Lung (tissue), 12 donors: ENCODE data around the gene KCNAB3. TPM values are rescaled to one million over a fixed set of nuclear protein-coding genes. Genes with fewer than 3 reads are reported as not detected.

Experiments used
- ATAC-seq: fragments of 200-7000 bp; cut with Tn5 transposase; one replicate; pipeline ENCODE4 v1.9.1; 2020; ENCODE audit warnings: moderate number of reproducible peaks; ENCODE audit not compliant: insufficient read depth, low FRiP score
- DNase-seq, 3 donors: peaks; one replicate each; pipeline ENCODE4 v3.0.0-alpha.2; 2013 to 2017
- H3K27ac ChIP-seq, 2 donors: one replicate each; pipeline ENCODE4 v1.5.1; 2013; ENCODE audit warnings: mild to moderate bottlenecking in 2 of 2, moderate library complexity in 2 of 2, control low read depth in 1 of 2, inconsistent platforms in 1 of 2, low read depth in 1 of 2, low read length in 1 of 2
- H3K27me3 ChIP-seq, 3 donors: one replicate each; pipeline ENCODE4 v1.5.1; 2013; ENCODE audit warnings: low read length in 2 of 3; ENCODE audit not compliant: control insufficient read depth in 3 of 3, insufficient read depth in 3 of 3
- H3K36me3 ChIP-seq, 4 donors: one replicate each; pipeline ENCODE4 v1.5.1; 2013; ENCODE audit warnings: low read length in 4 of 4, mild to moderate bottlenecking in 1 of 4, moderate library complexity in 1 of 4; ENCODE audit not compliant: control insufficient read depth in 4 of 4, insufficient read depth in 4 of 4
- H3K4me1 ChIP-seq, 5 donors: one replicate each; pipeline ENCODE4 v1.5.1; 2013; ENCODE audit warnings: low read length in 5 of 5, mild to moderate bottlenecking in 2 of 5, moderate library complexity in 1 of 5; ENCODE audit not compliant: control insufficient read depth in 5 of 5, insufficient read depth in 5 of 5
- H3K4me3 ChIP-seq: one replicate; pipeline ENCODE4 v1.5.1; 2013; ENCODE audit warnings: mild to moderate bottlenecking, control low read depth, moderate library complexity
- H3K9ac ChIP-seq, 2 donors: one replicate each; pipeline ENCODE4 v1.5.1; 2013; ENCODE audit warnings: low read length in 2 of 2, control low read depth in 1 of 2; ENCODE audit not compliant: insufficient read depth in 1 of 2
- H3K9me3 ChIP-seq, 4 donors: one replicate each; pipeline ENCODE4 v1.5.1; 2013; ENCODE audit warnings: low read length in 3 of 4, mild to moderate bottlenecking in 1 of 4, moderate library complexity in 1 of 4; ENCODE audit not compliant: control insufficient read depth in 4 of 4, insufficient read depth in 3 of 4
- WGBS, 2 donors: extraction: QIAGEN DNeasy Blood & Tissue Kit; methylation state at CpG; one replicate each; pipeline ENCODE4 v1.1.7; 2013; 5-methylcytosine and 5-hydroxymethylcytosine counted together
- polyA plus RNA-seq, 2 donors: library from polyadenylated mRNA; stranded (reverse); fragments of 200-250 nt; gene quantifications; one replicate each; pipeline ENCODE4 v1.2.1, GENCODE V29; 2013
- total RNA-seq, 2 donors: library from RNA; depleted of rRNA in 1 of 2; stranded (reverse); fragments of >200 nt in 1 of 2; gene quantifications; one replicate each; pipeline ENCODE4 v1.2.1, GENCODE V29; 2014 to 2021
- TF ChIP-seq, protein P1 (sequence below): IDR thresholded peaks from 2 replicates; pipeline ENCODE4 v1.5.1; 2012; ENCODE audit warnings: mild to moderate bottlenecking; ENCODE audit errors: control extremely low read depth, extremely low read depth
- donor health status: control.
- donor health status: control.
- donor health status: Bipolar disorder and iron deficiency.
- donor health status: healthy.
- donor health status: DM: yes; HTN: yes; CAD: no.

The KCNAB3 gene
- total and polyA plus RNA-seq, 4 donors, result 1.3 to 5.8 (median 3.3) TPM

DNA sequence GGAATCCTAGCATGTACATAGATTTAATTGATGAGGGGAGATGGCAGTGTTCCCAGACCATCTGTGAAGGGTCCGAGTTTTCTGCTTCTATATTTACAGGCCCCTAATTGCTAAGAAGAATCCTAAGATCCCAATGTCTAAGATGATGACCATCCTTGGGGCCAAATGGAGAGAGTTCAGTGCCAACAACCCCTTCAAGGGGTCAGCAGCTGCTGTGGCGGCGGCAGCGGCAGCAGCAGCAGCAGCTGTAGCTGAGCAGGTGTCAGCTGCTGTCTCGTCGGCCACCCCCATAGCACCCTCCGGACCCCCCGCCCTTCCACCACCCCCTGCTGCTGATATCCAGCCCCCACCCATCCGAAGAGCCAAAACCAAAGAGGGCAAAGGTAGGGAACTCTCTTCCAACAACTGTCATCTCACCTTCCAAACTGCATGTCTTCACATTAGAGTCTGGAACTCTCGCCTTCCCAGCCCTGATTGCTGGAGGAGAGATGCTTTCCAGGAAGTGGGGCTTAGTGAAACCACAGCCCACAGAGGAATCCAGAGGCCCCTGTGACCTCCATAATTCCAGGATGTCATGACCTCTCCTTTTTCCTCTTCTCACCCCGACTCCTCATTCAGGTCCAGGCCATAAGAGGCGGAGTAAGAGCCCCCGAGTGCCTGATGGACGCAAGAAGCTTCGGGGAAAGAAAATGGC lies 36.3 kb downstream of the KCNAB3 start:
- 87 to 91% methylated on average over 15 of the region's 15 CpGs for WGBS, 2 donors
- Histone ChIP-seq H3K9ac (no peak overlapping the region), H3K4me1 (peaks cover 7 to 26% (median 20%) of the 10 kb centered on the region in 5 donors), H3K27ac (no peak overlapping the region), H3K36me3 (peaks cover 0 to 63% (median 45%) of the 10 kb centered on the region in 4 donors), H3K4me3 (no peak overlapping the region), H3K9me3 (no peaks in the 10 kb centered on the region), H3K27me3 (no peaks in the 10 kb centered on the region)
- ATAC-seq (no peak), DNase-seq (peak in 2 of 3 donors; percentile 41 to 47)
- TF ChIP-seq, protein P1, sequence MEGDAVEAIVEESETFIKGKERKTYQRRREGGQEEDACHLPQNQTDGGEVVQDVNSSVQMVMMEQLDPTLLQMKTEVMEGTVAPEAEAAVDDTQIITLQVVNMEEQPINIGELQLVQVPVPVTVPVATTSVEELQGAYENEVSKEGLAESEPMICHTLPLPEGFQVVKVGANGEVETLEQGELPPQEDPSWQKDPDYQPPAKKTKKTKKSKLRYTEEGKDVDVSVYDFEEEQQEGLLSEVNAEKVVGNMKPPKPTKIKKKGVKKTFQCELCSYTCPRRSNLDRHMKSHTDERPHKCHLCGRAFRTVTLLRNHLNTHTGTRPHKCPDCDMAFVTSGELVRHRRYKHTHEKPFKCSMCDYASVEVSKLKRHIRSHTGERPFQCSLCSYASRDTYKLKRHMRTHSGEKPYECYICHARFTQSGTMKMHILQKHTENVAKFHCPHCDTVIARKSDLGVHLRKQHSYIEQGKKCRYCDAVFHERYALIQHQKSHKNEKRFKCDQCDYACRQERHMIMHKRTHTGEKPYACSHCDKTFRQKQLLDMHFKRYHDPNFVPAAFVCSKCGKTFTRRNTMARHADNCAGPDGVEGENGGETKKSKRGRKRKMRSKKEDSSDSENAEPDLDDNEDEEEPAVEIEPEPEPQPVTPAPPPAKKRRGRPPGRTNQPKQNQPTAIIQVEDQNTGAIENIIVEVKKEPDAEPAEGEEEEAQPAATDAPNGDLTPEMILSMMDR, result no peak

GRCh38 chr17:7889166-7889955 lies 40.3 kb downstream of the KCNAB3 start:
- H3K9ac ChIP-seq, result peak overlapping the region in 1 of 2 donors; percentile 79
- peaks cover 15 to 44% (median 22%) of the 10 kb centered on the region in 5 donors for H3K4me1 ChIP-seq
- H3K27ac ChIP-seq, result peak overlapping the region; percentile 86 to 93
- H3K36me3 ChIP-seq, result peaks cover 0 to 34% (median 22%) of the 10 kb centered on the region in 4 donors
- DNase-seq, result peak; percentile 97 to 98 (median 98)
- TF ChIP-seq, protein P1, result peak; percentile 15
- no peaks in the 10 kb centered on the region for H3K27me3 ChIP-seq
- WGBS, 2 donors, result 22 to 32% methylated on average over 11 of the region's 11 CpGs
- H3K9me3 ChIP-seq, result no peaks in the 10 kb centered on the region
- peak; percentile 31 for ATAC-seq
- H3K4me3 ChIP-seq, result no peak overlapping the region

DNA sequence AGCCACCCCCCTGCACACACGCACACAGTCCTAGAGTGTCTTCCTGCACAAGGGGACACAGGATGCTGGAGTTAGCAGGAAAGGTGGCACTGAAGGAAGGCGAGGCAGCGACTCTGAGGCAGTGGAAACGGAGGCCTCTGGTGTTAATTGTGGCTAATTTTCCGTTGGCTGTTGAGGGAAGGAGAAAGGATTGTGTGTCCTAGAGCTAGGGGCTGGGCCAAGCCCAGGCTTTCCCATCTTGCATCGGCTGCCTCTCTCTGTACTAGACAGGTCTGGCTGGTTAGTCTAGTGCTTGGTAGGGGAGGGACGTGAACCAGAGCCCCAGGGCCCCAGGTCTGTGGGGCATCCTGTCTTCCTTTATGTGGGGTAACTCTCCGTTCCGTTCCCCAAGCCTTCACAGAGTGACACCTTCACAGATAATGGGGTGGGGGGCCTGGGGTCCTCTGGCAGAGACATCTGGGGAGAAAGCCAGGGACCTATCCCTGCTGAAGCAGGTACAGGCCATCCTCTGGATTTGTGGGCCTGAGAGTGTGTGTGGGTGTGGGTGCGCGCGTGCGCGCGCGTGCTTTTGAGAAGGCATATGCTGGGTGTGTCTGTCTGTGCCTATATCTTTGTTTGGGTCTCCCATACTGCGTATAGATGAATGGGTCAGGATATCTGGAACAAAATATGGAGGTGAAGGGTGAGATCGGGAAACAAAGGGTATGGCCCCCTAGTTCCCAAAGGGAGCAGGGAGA lies 41.3 kb downstream of the KCNAB3 start, which contains the start of gene CHD3:
TSS of gene CHD3 (plus strand) at position 606 of the 737 bp plus-strand sequence. CDS start 212 bp downstream, outside the sequence.
- peaks cover 15 to 50% (median 22%) of the 10 kb centered on the region in 5 donors for H3K4me1 ChIP-seq
- TF ChIP-seq, protein P1, result no peak
- peak within 1 kb of the TSS; percentile 86 to 93 for H3K27ac ChIP-seq
- WGBS, 2 donors, result 28 to 34% methylated on average over 18 of the region's 18 CpGs
- ATAC-seq, result no peak
- H3K9ac ChIP-seq, result peak within 1 kb of the TSS; percentile 8 to 79
- peaks cover 0 to 24% (median 12%) of the 10 kb centered on the region in 4 donors for H3K36me3 ChIP-seq
- H3K4me3 ChIP-seq, result no peak within 1 kb of the TSS
- peak in 2 of 3 donors; percentile 72 to 76 for DNase-seq
- no peaks in the 10 kb centered on the region for H3K27me3 ChIP-seq
- no peaks in the 10 kb centered on the region for H3K9me3 ChIP-seq
